Mesenchymal stem cell (in vitro differentiated cells and primary cell): ENCODE results near the gene NRP1.

Experiments
- DNase-seq: peaks from one replicate; pipeline ENCODE4 v3.0.0-alpha.2; 2013
- H2AFZ ChIP-seq: one replicate; pipeline ENCODE4 v1.6.1; 2013; ENCODE audit warnings: low read depth, mild to moderate bottlenecking, control low read depth, inconsistent platforms, low read length, moderate library complexity
- H2AK5ac ChIP-seq: 2 replicates; pipeline ENCODE4 v1.6.1; 2013; ENCODE audit warnings: low read length, moderate library complexity, mild to moderate bottlenecking, inconsistent platforms; ENCODE audit not compliant: severe bottlenecking
- H2BK120ac ChIP-seq: one replicate; pipeline ENCODE4 v1.6.1; 2013; ENCODE audit warnings: low read depth, mild to moderate bottlenecking, inconsistent platforms, low read length, moderate library complexity
- H2BK12ac ChIP-seq, 2 experiments: one replicate each; pipeline ENCODE4 v1.6.1; 2013; ENCODE audit warnings: inconsistent platforms in 2 of 2, low read length in 2 of 2, mild to moderate bottlenecking in 2 of 2, moderate library complexity in 2 of 2, control low read depth in 1 of 2
- H2BK15ac ChIP-seq: one replicate; pipeline ENCODE4 v1.6.1; 2013; ENCODE audit warnings: mild to moderate bottlenecking, low read depth, inconsistent platforms; ENCODE audit not compliant: poor library complexity, severe bottlenecking
- H2BK5ac ChIP-seq: 2 replicates; pipeline ENCODE4 v1.6.1; 2013; ENCODE audit warnings: low read depth, mild to moderate bottlenecking, low read length, control low read depth, inconsistent platforms; ENCODE audit not compliant: poor library complexity, severe bottlenecking
- H3K14ac ChIP-seq, 2 experiments: one replicate each; pipeline ENCODE4 v1.6.1; 2013; ENCODE audit warnings: inconsistent platforms in 2 of 2, low read length in 2 of 2, control low read depth in 1 of 2, mild to moderate bottlenecking in 1 of 2, moderate library complexity in 1 of 2
- H3K18ac ChIP-seq, 2 experiments: one replicate each; pipeline ENCODE4 v1.6.1; 2013; ENCODE audit warnings: inconsistent platforms in 2 of 2, low read length in 2 of 2, control low read depth in 1 of 2, low read depth in 1 of 2, mild to moderate bottlenecking in 1 of 2
- H3K23ac ChIP-seq, 2 experiments: one replicate each; pipeline ENCODE4 v1.6.1; 2013; ENCODE audit warnings: inconsistent platforms in 2 of 2, low read length in 2 of 2, mild to moderate bottlenecking in 2 of 2, moderate library complexity in 2 of 2, control low read depth in 1 of 2
- H3K27ac ChIP-seq: 2 replicates; pipeline ENCODE4 v1.5.1; 2013; ENCODE audit warnings: mild to moderate bottlenecking, moderate library complexity, low read length, control low read depth, inconsistent platforms; ENCODE audit not compliant: poor library complexity, severe bottlenecking
- H3K27me3 ChIP-seq, 2 experiments: 2 replicates each; pipeline versions ENCODE4 v1.6.1 to v1.7.0; 2013; ENCODE audit warnings: low read length in 2 of 2, mild to moderate bottlenecking in 2 of 2, moderate library complexity in 2 of 2, control low read depth in 1 of 2, inconsistent platforms in 1 of 2; ENCODE audit not compliant: control insufficient read depth in 1 of 2, insufficient read depth in 1 of 2
- H3K36me3 ChIP-seq, 2 experiments: 2 replicates each; pipeline versions ENCODE4 v1.6.1 to v1.7.0; 2013; ENCODE audit warnings: low read length in 2 of 2, control low read depth in 1 of 2, inconsistent platforms in 1 of 2, low read depth in 1 of 2, mild to moderate bottlenecking in 1 of 2; ENCODE audit not compliant: insufficient read depth in 2 of 2, control insufficient read depth in 1 of 2
- H3K4ac ChIP-seq, 2 experiments: one replicate each; pipeline ENCODE4 v1.6.1; 2013; ENCODE audit warnings: inconsistent platforms in 2 of 2, low read length in 2 of 2, mild to moderate bottlenecking in 2 of 2, moderate library complexity in 2 of 2, control low read depth in 1 of 2, low read depth in 1 of 2
- H3K4me1 ChIP-seq: 2 replicates; pipeline ENCODE4 v1.6.1; 2013; ENCODE audit warnings: low read depth, low read length, control low read depth; ENCODE audit not compliant: control insufficient read depth, insufficient read depth
- H3K4me2 ChIP-seq: 2 replicates; pipeline ENCODE4 v1.6.1; 2013; ENCODE audit warnings: low read length, mild to moderate bottlenecking, inconsistent platforms; ENCODE audit not compliant: poor library complexity, severe bottlenecking
- H3K4me3 ChIP-seq, 2 experiments: 2 replicates each; pipeline versions ENCODE4 v1.5.1 to v1.7.0; 2013; ENCODE audit warnings: low read length in 2 of 2, mild to moderate bottlenecking in 2 of 2, control low read depth in 1 of 2, low read depth in 1 of 2; ENCODE audit not compliant: insufficient read depth in 1 of 2
- H3K79me1 ChIP-seq: replicated peaks from 2 replicates; pipeline ENCODE4 v1.6.1; 2013; ENCODE audit warnings: mild to moderate bottlenecking, control low read depth, low read length, inconsistent platforms; ENCODE audit not compliant: poor library complexity, severe bottlenecking
- H3K9ac ChIP-seq: 2 replicates; pipeline ENCODE4 v1.7.0; 2013; ENCODE audit warnings: mild to moderate bottlenecking, low read length, moderate library complexity
- H3K9me3 ChIP-seq: 2 replicates; pipeline ENCODE4 v1.7.0; 2013; ENCODE audit warnings: mild to moderate bottlenecking, low read length; ENCODE audit not compliant: control insufficient read depth
- H4K8ac ChIP-seq: one replicate; pipeline ENCODE4 v1.6.1; 2013; ENCODE audit warnings: inconsistent platforms, mild to moderate bottlenecking, low read length, moderate library complexity
- H4K91ac ChIP-seq: one replicate; pipeline ENCODE4 v1.6.1; 2013; ENCODE audit warnings: mild to moderate bottlenecking, low read length, inconsistent platforms
- WGBS: methylation state at CpG from one replicate; pipeline ENCODE4 v1.1.7; 2013; ENCODE audit warnings: mixed read lengths; 5-methylcytosine and 5-hydroxymethylcytosine counted together

NRP1 gene

DNA sequence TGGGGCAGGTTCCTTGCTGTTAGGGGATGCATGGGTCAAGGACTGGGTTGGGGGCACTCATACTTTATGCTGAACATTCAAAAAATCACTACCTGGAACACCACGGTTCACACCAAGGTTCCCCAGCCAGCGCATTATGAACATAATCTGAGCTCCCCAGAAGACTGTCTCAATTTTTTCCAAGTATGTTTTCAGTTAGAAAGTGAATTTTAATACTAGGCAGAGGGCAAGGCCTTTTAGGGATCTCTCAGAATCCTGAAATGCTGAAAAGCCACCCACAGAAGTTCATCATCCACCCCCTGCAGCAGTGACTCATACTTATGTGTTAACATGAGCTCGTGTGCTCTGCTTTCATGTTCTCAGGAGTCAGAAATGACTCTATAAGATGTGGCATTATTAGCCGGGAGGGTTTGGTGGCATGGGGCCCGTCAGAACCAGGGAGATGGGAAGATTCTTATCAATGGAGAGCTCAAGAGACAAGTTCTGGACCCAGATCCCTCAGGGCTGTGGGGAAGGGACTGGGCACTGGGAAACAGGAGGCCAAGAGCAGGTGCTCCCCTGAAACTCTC is 191.2 kb downstream of the NRP1 start:
- no peak overlapping the region for H4K91ac ChIP-seq

DNA sequence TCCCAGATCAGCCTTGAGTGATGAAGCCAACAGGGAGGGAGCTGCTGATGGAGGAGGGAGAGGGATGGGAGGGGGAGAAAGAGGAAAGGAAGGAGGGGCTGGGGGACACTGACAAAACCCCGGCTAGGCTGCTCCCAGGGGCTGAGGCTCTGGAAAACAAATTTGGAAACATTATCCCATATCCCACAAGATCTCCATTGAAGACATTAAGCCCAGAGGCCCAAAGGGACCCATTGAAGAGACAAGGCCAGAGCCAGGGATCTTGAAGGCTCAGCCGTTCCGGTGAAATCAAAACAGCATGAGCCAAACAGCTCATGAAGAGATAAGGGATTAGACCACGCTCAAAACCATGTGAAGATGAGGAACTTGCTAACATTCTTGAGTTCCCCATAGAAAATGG is 192.2 kb downstream of the NRP1 start:
- Histone ChIP-seq H2BK5ac (peak overlapping the region; percentile 80), H3K4me3 (no peak overlapping the region), H3K14ac (no peak overlapping the region), H4K91ac (no peak overlapping the region), H3K79me1 (peaks cover 1% of the 10 kb centered on the region), H3K36me3 (no peaks in the 10 kb centered on the region), H3K27me3 (no peaks in the 10 kb centered on the region), H3K9ac (peak overlapping the region; percentile 11), H2AFZ (no peak overlapping the region), H2BK15ac (no peak overlapping the region), H3K23ac (no peak overlapping the region), H2BK12ac (no peak overlapping the region), H3K9me3 (no peaks in the 10 kb centered on the region), H2AK5ac (peak overlapping the region; percentile 91), H3K27ac (peak overlapping the region; percentile 88), H3K4me1 (peaks cover 12% of the 10 kb centered on the region), H3K18ac (no peak overlapping the region), H3K4ac (no peak overlapping the region), H3K4me2 (no peak overlapping the region), H2BK120ac (no peak overlapping the region), H4K8ac (no peak overlapping the region)
- WGBS, result 89% methylated on average over 3 of the region's 4 CpGs
- DNase-seq, result no peak

More for the DNA sequence above, 191.2 kb downstream of the NRP1 start:
- Histone ChIP-seq H3K9me3 (peaks cover 5% of the 10 kb centered on the region), H3K23ac (no peak overlapping the region), H3K9ac (peak overlapping the region; percentile 11), H2BK120ac (no peak overlapping the region), H2BK5ac (peak overlapping the region; percentile 69), H3K4me1 (peaks cover 11% of the 10 kb centered on the region), H3K4me3 (no peak overlapping the region), H2BK15ac (no peak overlapping the region), H3K79me1 (peaks cover 1% of the 10 kb centered on the region), H2BK12ac (no peak overlapping the region), H3K27ac (peak overlapping the region; percentile 88), H3K14ac (no peak overlapping the region), H3K4ac (no peak overlapping the region), H2AK5ac (peak overlapping the region; percentile 94), H4K8ac (no peak overlapping the region), H3K4me2 (no peak overlapping the region), H3K36me3 (no peaks in the 10 kb centered on the region), H3K27me3 (no peaks in the 10 kb centered on the region), H3K18ac (no peak overlapping the region), H2AFZ (no peak overlapping the region)
- DNase-seq, result peak; percentile 61
- 11% methylated on average over 3 of the region's 5 CpGs for WGBS

DNA sequence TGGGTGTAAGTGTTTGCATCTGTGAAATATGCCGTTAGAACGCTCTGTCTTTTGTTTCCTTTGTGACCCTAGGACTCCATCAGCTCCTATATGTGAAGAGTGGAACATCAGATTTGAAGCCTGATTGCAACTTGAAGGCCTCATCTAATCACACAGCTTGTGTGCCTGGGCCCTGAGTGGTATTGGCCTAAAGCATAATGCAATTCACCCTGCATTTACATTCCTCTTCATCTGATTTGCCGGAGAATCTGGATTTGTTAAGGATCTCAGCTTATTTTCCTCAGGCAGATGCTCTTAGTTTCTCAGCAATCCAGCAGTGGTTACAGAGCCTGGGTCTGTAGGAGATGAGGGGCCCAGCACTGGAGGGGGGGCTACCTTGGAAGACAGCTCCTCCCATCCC is 193.2 kb downstream of the NRP1 start:
- Histone ChIP-seq H3K18ac (no peak overlapping the region), H3K27me3 (no peaks in the 10 kb centered on the region)

DNA sequence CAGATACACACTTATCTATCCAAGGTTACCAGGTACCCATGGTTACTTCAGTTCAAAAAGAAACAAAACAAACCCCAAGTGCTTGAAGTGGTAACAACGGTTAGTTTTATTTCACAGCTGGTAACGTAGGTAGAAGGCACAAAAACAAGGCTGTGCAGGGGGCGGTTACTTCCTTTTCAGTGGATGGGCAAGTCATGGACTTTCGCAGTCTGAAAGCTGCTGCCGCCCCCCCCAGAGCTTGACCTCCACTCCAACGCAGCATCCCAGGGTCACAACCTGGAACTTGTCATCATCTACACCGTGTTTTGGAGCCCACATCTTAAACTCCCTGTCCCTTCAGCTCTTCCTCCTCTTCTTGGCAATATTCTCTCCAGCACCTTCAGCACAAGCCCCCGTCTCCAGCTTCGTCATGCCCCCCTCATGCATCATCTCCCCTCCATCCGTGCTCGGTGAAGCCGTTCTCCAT is 195.3 kb downstream of the NRP1 start:
- H3K4me1 ChIP-seq, result peaks cover 21% of the 10 kb centered on the region
- no peak overlapping the region for H2AFZ ChIP-seq
- 78% methylated on average over 12 of the region's 12 CpGs for WGBS

More for the DNA sequence above, 193.2 kb downstream of the NRP1 start:
- Histone ChIP-seq H4K91ac (no peak overlapping the region), H3K9me3 (no peaks in the 10 kb centered on the region), H2BK12ac (no peak overlapping the region), H2BK15ac (no peak overlapping the region), H4K8ac (no peak overlapping the region), H3K27ac (no peak overlapping the region), H3K4ac (no peak overlapping the region), H2AK5ac (peak overlapping the region; percentile 88), H3K23ac (no peak overlapping the region), H3K79me1 (peaks cover 1% of the 10 kb centered on the region), H3K14ac (no peak overlapping the region), H2BK5ac (no peak overlapping the region), H3K4me1 (peaks cover 15% of the 10 kb centered on the region), H3K9ac (no peak overlapping the region), H2BK120ac (no peak overlapping the region), H2AFZ (no peak overlapping the region), H3K36me3 (no peaks in the 10 kb centered on the region), H3K4me3 (no peak overlapping the region), H3K4me2 (no peak overlapping the region)
- 97% methylated on average over 3 of the region's 3 CpGs for WGBS
- no peak for DNase-seq

More for the DNA sequence above, 195.3 kb downstream of the NRP1 start:
- H3K36me3 ChIP-seq, result no peaks in the 10 kb centered on the region
- no peak overlapping the region for H3K27ac ChIP-seq
- no peak overlapping the region for H4K91ac ChIP-seq
- no peak overlapping the region for H2BK12ac ChIP-seq
- H2BK5ac ChIP-seq, result peak overlapping the region; percentile 68
- H3K27me3 ChIP-seq, result no peaks in the 10 kb centered on the region
- no peak overlapping the region for H3K14ac ChIP-seq
- H3K79me1 ChIP-seq, result peaks cover 1% of the 10 kb centered on the region
- H3K23ac ChIP-seq, result no peak overlapping the region
- peak overlapping the region; percentile 91 for H2AK5ac ChIP-seq
- no peak overlapping the region for H2BK120ac ChIP-seq
- H3K4me2 ChIP-seq, result no peak overlapping the region
- DNase-seq, result no peak
- no peak overlapping the region for H3K4me3 ChIP-seq
- no peak overlapping the region for H3K18ac ChIP-seq
- no peak overlapping the region for H4K8ac ChIP-seq
- H3K9ac ChIP-seq, result no peak overlapping the region
- no peaks in the 10 kb centered on the region for H3K9me3 ChIP-seq
- no peak overlapping the region for H2BK15ac ChIP-seq
- H3K4ac ChIP-seq, result no peak overlapping the region
